SK-N-SH (cell line): Measurements from ENCODE around the gene AGFG2. TPM values are rescaled to one million over a fixed set of nuclear protein-coding genes. Genes with fewer than 3 reads are reported as not detected.

Experiments used
- CTCF ChIA-PET: fragments of 300-600, 350-600 bp; formaldehyde crosslinking; extraction: SDS; loops from one replicate; lab custom pipeline; 2021; lab: Yijun Ruan, JAX
- POLR2A ChIA-PET: fragments of 350-600 bp; sonication (Branson Sonifier 250); formaldehyde crosslinking; extraction: SDS; loops from one replicate; lab custom pipeline; 2020; ENCODE audit warnings: antibody characterized with exemption, inconsistent platforms; lab: Yijun Ruan, JAX
- DNase-seq: peaks from one replicate; pipeline ENCODE4 v3.0.0; 2012
- H2AFZ ChIP-seq: fragments of 200-600 bp; sonication (generic); 2 replicates; pipeline ENCODE4 v1.8.1; 2016; ENCODE audit warnings: antibody characterized with exemption, mild to moderate bottlenecking, low read depth
- H3F3A ChIP-seq: fragments of 200-600 bp; sonication (generic); replicated peaks from 2 replicates; pipeline ENCODE3; 2016; ENCODE audit warnings: antibody characterized with exemption, mild to moderate bottlenecking; ENCODE audit not compliant: insufficient read depth
- H3K27ac ChIP-seq, 2 experiments: fragments of 200-500 bp in 1 of 2; fragments of 200-600 bp in 1 of 2; sonication (Bioruptor generic) in 1 of 2; sonication (generic), shearing (Covaris generic) in 1 of 2; 2 replicates each; pipeline versions ENCODE4 v1.5.1 to v1.6.1; 2014 to 2016; ENCODE audit warnings: low read depth in 2 of 2, inconsistent platforms in 1 of 2, low read length in 1 of 2, mild to moderate bottlenecking in 1 of 2, mixed read lengths in 1 of 2
- H3K27me3 ChIP-seq: fragments of 200-600 bp; sonication (generic), shearing (Covaris generic); 2 replicates; pipeline ENCODE4 v1.6.1; 2016; ENCODE audit warnings: mixed run types; ENCODE audit not compliant: insufficient read depth
- H3K36me3 ChIP-seq, 2 experiments: fragments of 200-500 bp in 1 of 2; fragments of 200-600 bp in 1 of 2; sonication (Bioruptor generic) in 1 of 2; sonication (generic) in 1 of 2; replicated peaks in 1 of 2; 2 replicates each; pipeline versions ENCODE3 to v1.5.1; 2014 to 2016; ENCODE audit warnings: low read length in 1 of 2, mild to moderate bottlenecking in 1 of 2; ENCODE audit not compliant: insufficient read depth in 2 of 2, control insufficient read depth in 1 of 2
- H3K4me1 ChIP-seq, 2 experiments: fragments of 200-500 bp in 1 of 2; fragments of 200-600 bp in 1 of 2; sonication (Bioruptor generic) in 1 of 2; sonication (generic), shearing (Covaris generic) in 1 of 2; 2 replicates each; pipeline versions ENCODE4 v1.5.1 to v1.6.1; 2014 to 2016; ENCODE audit warnings: low read depth in 1 of 2, low read length in 1 of 2, mixed run types in 1 of 2; ENCODE audit not compliant: insufficient read depth in 2 of 2, control insufficient read depth in 1 of 2
- H3K4me2 ChIP-seq: fragments of 200-600 bp; sonication (generic), shearing (Covaris generic); 2 replicates; pipeline ENCODE4 v1.6.1; 2017; ENCODE audit warnings: mixed run types
- H3K4me3 ChIP-seq, 2 experiments: fragments of 200-500 bp in 1 of 2; fragments of 200-600 bp in 1 of 2; sonication (Bioruptor generic) in 1 of 2; sonication (generic), shearing (Covaris generic) in 1 of 2; 2 replicates each; pipeline versions ENCODE4 v1.5.1 to v1.8.1; 2014 to 2016; ENCODE audit warnings: low read depth in 2 of 2, inconsistent platforms in 1 of 2, low read length in 1 of 2, mild to moderate bottlenecking in 1 of 2, mixed read lengths in 1 of 2, moderate library complexity in 1 of 2
- H3K79me2 ChIP-seq: fragments of 200-600 bp; sonication (generic); 2 replicates; pipeline ENCODE4 v1.8.1; 2017; ENCODE audit warnings: mild to moderate bottlenecking; ENCODE audit not compliant: insufficient read depth
- H3K9ac ChIP-seq: fragments of 200-600 bp; sonication (generic); 2 replicates; pipeline ENCODE4 v1.6.1; 2017; ENCODE audit warnings: mixed run types
- H3K9me2 ChIP-seq: fragments of 200-600 bp; sonication (generic); 2 replicates; pipeline ENCODE4 v1.6.1; 2017; ENCODE audit warnings: mixed run types
- H3K9me3 ChIP-seq: fragments of 200-600 bp; sonication (generic); 2 replicates; pipeline ENCODE4 v1.6.1; 2017; ENCODE audit warnings: mixed run types, mild to moderate bottlenecking, moderate library complexity
- H4K20me1 ChIP-seq: fragments of 200-600 bp; sonication (generic); 2 replicates; pipeline ENCODE4 v1.6.1; 2017; ENCODE audit warnings: mild to moderate bottlenecking, mixed run types; ENCODE audit not compliant: insufficient read depth
- CTCF ChIP-seq: fragments of 200-600 bp; sonication (generic); IDR thresholded peaks from 2 replicates; pipeline ENCODE4 v1.6.1; 2017; ENCODE audit warnings: antibody characterized with exemption, mild to moderate bottlenecking, moderate library complexity
- FOSL2 ChIP-seq: IDR thresholded peaks from 2 replicates; pipeline ENCODE4 v1.4.0; 2012; ENCODE audit warnings: low read depth, mild to moderate bottlenecking, moderate library complexity, borderline replicate concordance
- FOXJ3 ChIP-seq: sonication (generic); formaldehyde crosslinking; IDR thresholded peaks from 2 replicates; pipeline ENCODE4 v1.5.1; 2020; ENCODE audit warnings: mild to moderate bottlenecking, missing genetic modification reagents
- GABPA ChIP-seq: IDR thresholded peaks from 2 replicates; pipeline ENCODE4 v1.4.0; 2012; ENCODE audit warnings: low read depth, mild to moderate bottlenecking
- JUND ChIP-seq: IDR thresholded peaks from 2 replicates; pipeline ENCODE4 v1.4.0; 2012
- MAX ChIP-seq: IDR thresholded peaks from 2 replicates; pipeline ENCODE4 v1.4.0; 2012; ENCODE audit warnings: low read depth
- NFIC ChIP-seq: IDR thresholded peaks from 2 replicates; pipeline ENCODE4 v1.4.0; 2012; ENCODE audit warnings: borderline replicate concordance
- POLR2AphosphoS5 ChIP-seq: IDR thresholded peaks from 2 replicates; pipeline ENCODE4 v1.6.1; 2012; ENCODE audit warnings: low read depth, low read length
- RAD21 ChIP-seq: IDR thresholded peaks from 2 replicates; pipeline ENCODE4 v1.6.1; 2012; ENCODE audit warnings: mild to moderate bottlenecking, low read length
- RFX5 ChIP-seq: IDR thresholded peaks from 2 replicates; pipeline ENCODE4 v1.6.1; 2012; ENCODE audit warnings: mild to moderate bottlenecking, improper control_type of control experiment, low read length
- TAF1 ChIP-seq: IDR thresholded peaks from 2 replicates; pipeline ENCODE4 v1.6.1; 2012; ENCODE audit warnings: low read depth, mild to moderate bottlenecking, low read length, moderate library complexity, borderline replicate concordance
- TCF12 ChIP-seq: IDR thresholded peaks from 2 replicates; pipeline ENCODE4 v1.4.0; 2012
- TEAD4 ChIP-seq: IDR thresholded peaks from 2 replicates; pipeline ENCODE4 v1.4.0; 2012; ENCODE audit warnings: mild to moderate bottlenecking, borderline replicate concordance; ENCODE audit not compliant: insufficient read depth
- USF2 ChIP-seq: fragments of 150-350 bp; IDR thresholded peaks from 2 replicates; pipeline ENCODE4 v1.6.1; 2017; ENCODE audit warnings: antibody characterized with exemption, low read length, low read depth, borderline replicate concordance
- YY1 ChIP-seq: IDR thresholded peaks from 2 replicates; pipeline ENCODE4 v1.4.0; 2012; ENCODE audit warnings: low read depth, mild to moderate bottlenecking
- WGBS: methylation state at CpG from one replicate; pipeline ENCODE4 v1.1.6; 2017; ENCODE audit warnings: low lambda C conversion rate; 5-methylcytosine and 5-hydroxymethylcytosine counted together
- polyA plus RNA-seq, 3 experiments: library from polyadenylated mRNA; depleted of rRNA; stranded (reverse); fragments of >200 nt; gene quantifications; 2 replicates each; pipeline ENCODE4 v1.2.3, GENCODE V29; 2012
- TF ChIP-seq, protein P1 (sequence below): fragments of 150-350 bp; IDR thresholded peaks from 2 replicates; pipeline ENCODE4 v1.6.1; 2016; ENCODE audit warnings: mild to moderate bottlenecking, low read depth, low read length
- TF ChIP-seq, protein P2 (sequence below): IDR thresholded peaks from 2 replicates; pipeline ENCODE4 v1.4.0; 2012; ENCODE audit warnings: low read depth, borderline replicate concordance

Gene AGFG2
- polyA plus RNA-seq, 1 of the 3 experiments (the other 2 are of a cell fraction) = 23.1 TPM

- no peak for TF ChIP-seq RFX5
- no peak for TF ChIP-seq FOXJ3 (CRISPR knock-in tag)
- TF ChIP-seq, protein P1, sequence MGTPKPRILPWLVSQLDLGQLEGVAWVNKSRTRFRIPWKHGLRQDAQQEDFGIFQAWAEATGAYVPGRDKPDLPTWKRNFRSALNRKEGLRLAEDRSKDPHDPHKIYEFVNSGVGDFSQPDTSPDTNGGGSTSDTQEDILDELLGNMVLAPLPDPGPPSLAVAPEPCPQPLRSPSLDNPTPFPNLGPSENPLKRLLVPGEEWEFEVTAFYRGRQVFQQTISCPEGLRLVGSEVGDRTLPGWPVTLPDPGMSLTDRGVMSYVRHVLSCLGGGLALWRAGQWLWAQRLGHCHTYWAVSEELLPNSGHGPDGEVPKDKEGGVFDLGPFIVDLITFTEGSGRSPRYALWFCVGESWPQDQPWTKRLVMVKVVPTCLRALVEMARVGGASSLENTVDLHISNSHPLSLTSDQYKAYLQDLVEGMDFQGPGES = no peak
- TF ChIP-seq, protein P2, sequence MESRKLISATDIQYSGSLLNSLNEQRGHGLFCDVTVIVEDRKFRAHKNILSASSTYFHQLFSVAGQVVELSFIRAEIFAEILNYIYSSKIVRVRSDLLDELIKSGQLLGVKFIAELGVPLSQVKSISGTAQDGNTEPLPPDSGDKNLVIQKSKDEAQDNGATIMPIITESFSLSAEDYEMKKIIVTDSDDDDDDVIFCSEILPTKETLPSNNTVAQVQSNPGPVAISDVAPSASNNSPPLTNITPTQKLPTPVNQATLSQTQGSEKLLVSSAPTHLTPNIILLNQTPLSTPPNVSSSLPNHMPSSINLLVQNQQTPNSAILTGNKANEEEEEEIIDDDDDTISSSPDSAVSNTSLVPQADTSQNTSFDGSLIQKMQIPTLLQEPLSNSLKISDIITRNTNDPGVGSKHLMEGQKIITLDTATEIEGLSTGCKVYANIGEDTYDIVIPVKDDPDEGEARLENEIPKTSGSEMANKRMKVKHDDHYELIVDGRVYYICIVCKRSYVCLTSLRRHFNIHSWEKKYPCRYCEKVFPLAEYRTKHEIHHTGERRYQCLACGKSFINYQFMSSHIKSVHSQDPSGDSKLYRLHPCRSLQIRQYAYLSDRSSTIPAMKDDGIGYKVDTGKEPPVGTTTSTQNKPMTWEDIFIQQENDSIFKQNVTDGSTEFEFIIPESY = no peak
- TF ChIP-seq GABPA = no peak
- no peak for TF ChIP-seq RAD21
- no peak for TF ChIP-seq FOSL2
- no peak for TF ChIP-seq TAF1
- no peak for TF ChIP-seq NFIC
- TF ChIP-seq USF2 = no peak
- no peak for TF ChIP-seq MAX
- TF ChIP-seq POLR2AphosphoS5 = no peak
- TF ChIP-seq JUND = no peak
- no peak for TF ChIP-seq TEAD4
- TF ChIP-seq YY1 = no peak
- TF ChIP-seq TCF12 = no peak
- TF ChIP-seq CTCF = no peak
- H3K9me2 ChIP-seq = no peaks in the 10 kb centered on the region
- DNase-seq = no peak
- no peaks in the 10 kb centered on the region for H3K27me3 ChIP-seq
- H3K9me3 ChIP-seq = no peaks in the 10 kb centered on the region
- no peak overlapping the region for H3K4me2 ChIP-seq
- no peak overlapping the region for H3K4me3 ChIP-seq
- H2AFZ ChIP-seq = no peak overlapping the region
- H3F3A ChIP-seq = peaks cover 7% of the 10 kb centered on the region
- no peak overlapping the region for H3K27ac ChIP-seq
- no peaks in the 10 kb centered on the region for H3K36me3 ChIP-seq
- H4K20me1 ChIP-seq = peaks cover 11% of the 10 kb centered on the region
- H3K9ac ChIP-seq = no peak overlapping the region
- WGBS = 89% methylated on average over 7 of the region's 7 CpGs
- ChIA-PET POLR2A (interaction anchor here (2.6 kb wide), 1 partner anchor 14 kb away, joined by 16 read pairs; the partner anchor contains the start of gene PCOLCE), CTCF (interaction anchor here (0.7 to 11.9 kb wide), 24 partner anchors 8 to 507 kb away, joined by 3 to 149 read pairs (median 6); partner anchors contain the start of genes AGFG2, NYAP1, PCOLCE and POP7)
- H3K79me2 ChIP-seq = peaks cover 15% of the 10 kb centered on the region
- peaks cover 5 to 10% of the 10 kb centered on the region in 2 experiments; a peak in 2 of 4 replicates for H3K4me1 ChIP-seq
These were observed 50.4 kb downstream of the AGFG2 start for GRCh38 chr7:100589341-100589947.
